ENCODE data around the gene CFI.

DNA sequence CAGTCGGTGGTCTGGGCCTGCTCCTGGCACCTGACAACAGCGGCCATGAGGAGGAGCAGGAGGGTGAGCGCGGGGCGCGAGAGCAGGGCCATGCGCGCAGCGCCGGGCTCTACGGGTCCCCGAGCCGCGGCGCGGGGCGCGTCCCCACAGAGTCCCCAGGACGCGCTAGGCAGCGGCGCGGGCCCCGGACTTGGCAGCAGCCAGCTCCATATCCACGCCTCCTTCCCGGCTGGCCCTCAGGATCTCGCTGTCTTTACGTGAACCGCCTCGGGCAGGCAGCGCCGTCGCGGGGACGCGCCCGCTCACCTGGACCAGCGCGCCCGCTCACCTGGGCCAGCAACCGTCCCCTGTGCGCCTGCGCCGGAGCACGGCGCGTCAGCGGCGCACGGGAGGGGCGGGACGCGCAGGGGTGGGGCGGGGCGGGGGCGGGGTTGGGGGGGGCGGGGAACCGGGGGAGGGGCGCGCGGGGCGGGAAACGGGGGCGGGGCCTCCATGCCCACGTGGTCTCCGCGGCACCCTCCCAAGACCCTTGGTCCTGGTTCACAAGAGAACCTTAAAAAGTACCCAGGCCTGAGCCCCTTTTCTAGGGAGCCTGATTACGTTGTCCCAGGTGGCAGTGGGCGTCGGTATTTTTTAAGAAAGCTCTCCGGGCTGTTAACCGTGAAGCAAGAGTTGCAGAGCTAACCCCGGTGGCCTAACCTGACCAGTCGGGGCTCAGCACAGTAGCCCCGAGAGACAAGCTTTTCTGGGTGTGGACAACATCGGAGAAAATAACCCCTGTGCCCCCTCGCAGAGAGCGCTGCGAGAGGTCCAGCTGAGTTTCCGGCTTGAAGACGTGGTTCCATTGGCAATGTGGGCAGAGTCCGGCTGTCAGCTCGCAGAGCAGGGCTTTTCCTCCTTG is 71.8 kb downstream of the CFI start, which contains the start of gene PLA2G12A:
- TF ChIP-seq, protein P1, sequence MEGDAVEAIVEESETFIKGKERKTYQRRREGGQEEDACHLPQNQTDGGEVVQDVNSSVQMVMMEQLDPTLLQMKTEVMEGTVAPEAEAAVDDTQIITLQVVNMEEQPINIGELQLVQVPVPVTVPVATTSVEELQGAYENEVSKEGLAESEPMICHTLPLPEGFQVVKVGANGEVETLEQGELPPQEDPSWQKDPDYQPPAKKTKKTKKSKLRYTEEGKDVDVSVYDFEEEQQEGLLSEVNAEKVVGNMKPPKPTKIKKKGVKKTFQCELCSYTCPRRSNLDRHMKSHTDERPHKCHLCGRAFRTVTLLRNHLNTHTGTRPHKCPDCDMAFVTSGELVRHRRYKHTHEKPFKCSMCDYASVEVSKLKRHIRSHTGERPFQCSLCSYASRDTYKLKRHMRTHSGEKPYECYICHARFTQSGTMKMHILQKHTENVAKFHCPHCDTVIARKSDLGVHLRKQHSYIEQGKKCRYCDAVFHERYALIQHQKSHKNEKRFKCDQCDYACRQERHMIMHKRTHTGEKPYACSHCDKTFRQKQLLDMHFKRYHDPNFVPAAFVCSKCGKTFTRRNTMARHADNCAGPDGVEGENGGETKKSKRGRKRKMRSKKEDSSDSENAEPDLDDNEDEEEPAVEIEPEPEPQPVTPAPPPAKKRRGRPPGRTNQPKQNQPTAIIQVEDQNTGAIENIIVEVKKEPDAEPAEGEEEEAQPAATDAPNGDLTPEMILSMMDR (conservative IDR thresholded peaks at IDR 0.05; ENCODE audit: low read depth, low read length): no peak
- TF ChIP-seq POLR2A (IDR thresholded peaks at IDR 0.05; ENCODE audit: low read depth, low read length): no peak
- TF ChIP-seq, protein P2, sequence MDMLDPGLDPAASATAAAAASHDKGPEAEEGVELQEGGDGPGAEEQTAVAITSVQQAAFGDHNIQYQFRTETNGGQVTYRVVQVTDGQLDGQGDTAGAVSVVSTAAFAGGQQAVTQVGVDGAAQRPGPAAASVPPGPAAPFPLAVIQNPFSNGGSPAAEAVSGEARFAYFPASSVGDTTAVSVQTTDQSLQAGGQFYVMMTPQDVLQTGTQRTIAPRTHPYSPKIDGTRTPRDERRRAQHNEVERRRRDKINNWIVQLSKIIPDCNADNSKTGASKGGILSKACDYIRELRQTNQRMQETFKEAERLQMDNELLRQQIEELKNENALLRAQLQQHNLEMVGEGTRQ (IDR thresholded peaks at IDR 0.05; ENCODE audit: low read depth, low read length): peak; percentile 79
- TF ChIP-seq, protein P3, sequence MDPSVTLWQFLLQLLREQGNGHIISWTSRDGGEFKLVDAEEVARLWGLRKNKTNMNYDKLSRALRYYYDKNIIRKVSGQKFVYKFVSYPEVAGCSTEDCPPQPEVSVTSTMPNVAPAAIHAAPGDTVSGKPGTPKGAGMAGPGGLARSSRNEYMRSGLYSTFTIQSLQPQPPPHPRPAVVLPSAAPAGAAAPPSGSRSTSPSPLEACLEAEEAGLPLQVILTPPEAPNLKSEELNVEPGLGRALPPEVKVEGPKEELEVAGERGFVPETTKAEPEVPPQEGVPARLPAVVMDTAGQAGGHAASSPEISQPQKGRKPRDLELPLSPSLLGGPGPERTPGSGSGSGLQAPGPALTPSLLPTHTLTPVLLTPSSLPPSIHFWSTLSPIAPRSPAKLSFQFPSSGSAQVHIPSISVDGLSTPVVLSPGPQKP (IDR thresholded peaks at IDR 0.05; ENCODE audit: borderline replicate concordance, low read depth, low read length): no peak
- no peak for TF ChIP-seq RAD21 (IDR thresholded peaks at IDR 0.05; ENCODE audit: low read length)
- TF ChIP-seq MXI1 (IDR thresholded peaks at IDR 0.05; ENCODE audit: borderline replicate concordance, low read depth, low read length): peak; percentile 44; the same call in 1 of the 2 replicates
- no peak for TF ChIP-seq CHD1 (IDR thresholded peaks at IDR 0.05; ENCODE audit: low read depth, low read length)
- TF ChIP-seq RCOR1 (IDR thresholded peaks at IDR 0.05; ENCODE audit: insufficient replicate concordance, low read length): no peak
- no peak; the same call in 1 of the 2 replicates for TF ChIP-seq CEBPB (IDR thresholded peaks at IDR 0.05; ENCODE audit: low read depth, low read length)
